Neuronal stem cell (in vitro differentiated cells): ENCODE measurements around the gene EME1.
"Not testable (repeated sequence)": the region's sequence is repeated elsewhere in the genome, so short reads cannot be mapped to it uniquely, and the experiment has no call there.

Source experiments
- DNase-seq: peaks from one replicate; pipeline ENCODE4 v3.0.0-alpha.2; 2013; ENCODE audit warnings: low spot score
- H2AFZ ChIP-seq: one replicate; pipeline ENCODE4 v1.6.1; 2013; ENCODE audit warnings: mild to moderate bottlenecking, low read length, inconsistent platforms
- H2AK5ac ChIP-seq: 2 replicates; pipeline ENCODE4 v1.6.1; 2013; ENCODE audit warnings: low read depth, mild to moderate bottlenecking, inconsistent platforms, low read length, moderate library complexity, mixed read lengths
- H2BK120ac ChIP-seq: 2 replicates; pipeline ENCODE4 v1.6.1; 2013; ENCODE audit warnings: low read depth, mild to moderate bottlenecking, inconsistent platforms, low read length, moderate library complexity, mixed read lengths
- H2BK12ac ChIP-seq: one replicate; pipeline ENCODE4 v1.6.1; 2013; ENCODE audit warnings: low read length, inconsistent platforms
- H2BK15ac ChIP-seq: 2 replicates; pipeline ENCODE4 v1.6.1; 2013; ENCODE audit warnings: mild to moderate bottlenecking, low read length, inconsistent platforms, mixed read lengths
- H2BK5ac ChIP-seq: one replicate; pipeline ENCODE4 v1.6.1; 2013; ENCODE audit warnings: inconsistent platforms, mild to moderate bottlenecking, low read length, moderate library complexity
- H3K14ac ChIP-seq: one replicate; pipeline ENCODE4 v1.6.1; 2013; ENCODE audit warnings: low read length, inconsistent platforms
- H3K18ac ChIP-seq: 2 replicates; pipeline ENCODE4 v1.6.1; 2013; ENCODE audit warnings: low read length, inconsistent platforms
- H3K23ac ChIP-seq: 2 replicates; pipeline ENCODE4 v1.6.1; 2013; ENCODE audit warnings: low read depth, mild to moderate bottlenecking, mixed read lengths, low read length, inconsistent platforms; ENCODE audit not compliant: poor library complexity
- H3K27ac ChIP-seq: replicated peaks from 3 replicates; pipeline ENCODE4 v1.5.1; 2013; ENCODE audit warnings: low read length, inconsistent platforms
- H3K27me3 ChIP-seq, 3 experiments: 2 replicates each; pipeline ENCODE4 v1.6.1; 2013; ENCODE audit warnings: low read length in 3 of 3, mild to moderate bottlenecking in 2 of 3, inconsistent platforms in 1 of 3, low read depth in 1 of 3, mixed read lengths in 1 of 3, moderate library complexity in 1 of 3; ENCODE audit not compliant: control insufficient read depth in 3 of 3, insufficient read depth in 3 of 3
- H3K36me3 ChIP-seq, 2 donors: replicated peaks in 1 of 2; 2 replicates each; pipeline ENCODE4 v1.6.1; 2013; ENCODE audit warnings: low read length in 2 of 2; ENCODE audit not compliant: control insufficient read depth in 2 of 2, insufficient read depth in 2 of 2
- H3K4ac ChIP-seq: 2 replicates; pipeline ENCODE4 v1.6.1; 2013; ENCODE audit warnings: inconsistent platforms, mild to moderate bottlenecking, low read length, moderate library complexity
- H3K4me1 ChIP-seq, 2 donors: 1 replicate in 1 of 2; 2 replicates in 1 of 2; pipeline ENCODE4 v1.6.1; 2013; ENCODE audit warnings: low read length in 2 of 2, low read depth in 1 of 2; ENCODE audit not compliant: control insufficient read depth in 2 of 2, insufficient read depth in 1 of 2
- H3K4me2 ChIP-seq: one replicate; pipeline ENCODE4 v1.6.1; 2013; ENCODE audit warnings: mild to moderate bottlenecking, low read length, inconsistent platforms; ENCODE audit not compliant: insufficient read depth, poor library complexity, severe bottlenecking
- H3K4me3 ChIP-seq, 2 donors: 2 replicates each; pipeline ENCODE4 v1.5.1; 2013; ENCODE audit warnings: low read length in 2 of 2, mild to moderate bottlenecking in 2 of 2, inconsistent platforms in 1 of 2, moderate library complexity in 1 of 2
- H3K79me1 ChIP-seq: one replicate; pipeline ENCODE4 v1.6.1; 2013; ENCODE audit warnings: low read depth, mild to moderate bottlenecking, inconsistent platforms, low read length, moderate library complexity
- H3K9ac ChIP-seq: one replicate; pipeline ENCODE4 v1.6.1; 2013; ENCODE audit warnings: mild to moderate bottlenecking, low read depth, low read length, inconsistent platforms; ENCODE audit not compliant: poor library complexity
- H3K9me3 ChIP-seq, 2 donors: replicated peaks in 1 of 2; 2 replicates each; pipeline versions ENCODE3 to v1.6.1; 2013; ENCODE audit warnings: low read length in 2 of 2, mild to moderate bottlenecking in 2 of 2, inconsistent platforms in 1 of 2, low read depth in 1 of 2, mixed read lengths in 1 of 2, moderate library complexity in 1 of 2; ENCODE audit not compliant: control insufficient read depth in 2 of 2, insufficient read depth in 1 of 2
- H4K8ac ChIP-seq: one replicate; pipeline ENCODE4 v1.6.1; 2013; ENCODE audit warnings: low read depth, mild to moderate bottlenecking, inconsistent platforms, low read length, moderate library complexity
- H4K91ac ChIP-seq: one replicate; pipeline ENCODE4 v1.6.1; 2013; ENCODE audit warnings: low read length, low read depth, mild to moderate bottlenecking, inconsistent platforms; ENCODE audit not compliant: poor library complexity
- WGBS, 2 donors: extraction: QIAGEN DNeasy Blood & Tissue Kit; methylation state at CpG; one replicate each; pipeline ENCODE4 v1.1.7; 2013; ENCODE audit warnings: missing lambda C conversion rate in 2 of 2, mixed read lengths in 1 of 2; ENCODE audit not compliant: insufficient read length in 2 of 2, insufficient replicate concordance in 1 of 2; ENCODE audit errors: extremely low coverage in 2 of 2; 5-methylcytosine and 5-hydroxymethylcytosine counted together

EME1 gene

DNA sequence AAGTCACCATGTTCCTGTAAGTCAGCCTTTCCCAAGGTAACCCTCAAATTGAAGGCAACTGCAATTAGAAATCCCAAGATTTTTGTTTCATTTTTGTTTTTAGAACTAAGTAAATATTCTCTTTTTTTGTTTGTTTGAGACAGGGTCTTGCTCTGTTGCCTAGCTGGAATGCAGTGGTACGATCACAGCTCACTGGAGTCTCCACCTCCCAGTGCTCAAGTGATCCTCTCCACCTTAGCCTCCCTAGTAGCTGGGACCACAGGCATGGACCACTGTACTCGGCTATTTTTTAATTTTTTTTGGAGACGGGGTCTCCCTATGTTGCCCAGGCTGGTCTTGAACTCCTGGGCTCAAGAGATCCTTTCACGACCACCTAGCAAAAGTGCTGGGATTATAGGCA is 34.9 kb downstream of the EME1 start:
- H2BK12ac ChIP-seq, result no peak overlapping the region
- no peak overlapping the region for H3K4me2 ChIP-seq
- no peak overlapping the region for H4K8ac ChIP-seq
- H3K4ac ChIP-seq, result no peak overlapping the region
- no peak overlapping the region for H2BK15ac ChIP-seq
- no peak overlapping the region for H3K27ac ChIP-seq
- H3K36me3 ChIP-seq, result no peaks in the 10 kb centered on the region
- no peak overlapping the region for H3K18ac ChIP-seq
- no peak overlapping the region for H2BK120ac ChIP-seq
- no peak for DNase-seq
- H3K9me3 ChIP-seq, result peaks cover 0 to 5% of the 10 kb centered on the region in 2 donors
- H3K4me1 ChIP-seq, result no peaks in the 10 kb centered on the region
- no peak overlapping the region for H3K9ac ChIP-seq
- H3K23ac ChIP-seq, result no peak overlapping the region
- H2AK5ac ChIP-seq, result no peak overlapping the region
- no CpG with 5 or more reads among the region's 4 CpGs for WGBS, 2 donors
- no peak overlapping the region for H3K4me3 ChIP-seq
- H2AFZ ChIP-seq, result no peak overlapping the region
- H3K79me1 ChIP-seq, result no peaks in the 10 kb centered on the region
- H3K27me3 ChIP-seq, result peaks cover 0 to 36% (median 0%) of the 10 kb centered on the region in 3 experiments
- H3K14ac ChIP-seq, result no peak overlapping the region
- no peak overlapping the region for H2BK5ac ChIP-seq
- no peak overlapping the region for H4K91ac ChIP-seq

DNA sequence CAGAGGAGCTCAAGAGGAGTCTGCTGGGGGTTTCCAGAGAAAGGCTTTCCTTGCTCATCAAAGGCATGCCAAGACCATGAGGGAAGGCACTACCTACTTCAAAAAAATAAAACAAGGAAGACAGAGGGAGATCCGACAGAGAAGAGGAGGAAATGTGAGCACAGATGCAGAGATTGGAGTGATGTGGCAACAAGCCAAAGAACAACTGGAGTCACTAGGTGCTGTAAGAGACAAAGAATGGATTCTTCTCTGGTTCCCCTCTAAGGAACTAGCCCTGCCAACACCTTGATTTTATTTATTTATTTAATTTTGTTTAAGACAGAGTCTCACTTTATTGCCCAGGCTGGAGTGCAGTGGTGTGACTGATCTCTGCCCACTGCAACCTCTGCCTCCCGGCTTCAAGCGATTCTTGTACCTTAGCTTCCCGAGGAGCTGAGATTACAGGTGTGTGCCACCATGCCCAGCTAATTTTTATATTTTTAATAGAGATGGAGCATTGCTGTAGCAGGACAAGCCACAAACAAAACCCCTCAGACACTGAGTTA is 39.2 kb downstream of the EME1 start:
- Histone ChIP-seq H3K14ac (no peak overlapping the region), H3K9ac (no peak overlapping the region), H2AFZ (no peak overlapping the region), H3K4me1 (no peaks in the 10 kb centered on the region), H3K27me3 (peaks cover 0 to 32% (median 0%) of the 10 kb centered on the region in 3 experiments), H3K4me2 (no peak overlapping the region), H2BK15ac (no peak overlapping the region), H3K36me3 (no peaks in the 10 kb centered on the region), H2BK5ac (no peak overlapping the region), H3K4ac (no peak overlapping the region), H2BK12ac (no peak overlapping the region), H3K79me1 (no peaks in the 10 kb centered on the region), H3K27ac (no peak overlapping the region), H2AK5ac (no peak overlapping the region), H3K18ac (no peak overlapping the region), H4K8ac (no peak overlapping the region), H4K91ac (no peak overlapping the region), H3K9me3 (peaks cover 0 to 5% of the 10 kb centered on the region in 2 donors), H2BK120ac (no peak overlapping the region), H3K4me3 (no peak overlapping the region), H3K23ac (no peak overlapping the region)
- WGBS, 2 donors, result no CpG with 5 or more reads among the region's 4 CpGs
- no peak for DNase-seq

DNA sequence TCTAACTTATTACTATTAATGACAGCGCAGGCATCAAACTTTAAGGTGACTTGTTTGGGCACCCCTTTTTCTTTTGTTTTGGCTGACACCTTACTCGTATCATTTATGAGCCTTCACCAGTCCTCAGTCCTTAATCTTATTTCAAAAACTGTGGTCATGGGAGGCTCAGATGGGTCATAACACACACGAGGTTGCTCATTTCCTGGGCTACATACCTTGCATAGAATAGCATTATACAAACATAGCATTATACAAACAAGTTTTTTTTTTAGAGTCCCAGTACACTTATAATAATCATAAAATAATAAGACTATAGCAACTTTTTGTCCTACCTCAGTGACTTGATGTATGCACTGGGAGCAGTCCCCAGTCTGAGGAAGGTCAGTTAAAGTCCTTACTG is 41.8 kb downstream of the EME1 start:
- Histone ChIP-seq H3K4me2 (no peak overlapping the region), H4K91ac (no peak overlapping the region), H3K23ac (no peak overlapping the region), H2BK12ac (no peak overlapping the region), H3K9me3 (peaks cover 0 to 5% of the 10 kb centered on the region in 2 donors), H3K18ac (no peak overlapping the region), H3K36me3 (no peaks in the 10 kb centered on the region), H2BK15ac (no peak overlapping the region), H4K8ac (no peak overlapping the region), H2BK5ac (no peak overlapping the region), H3K27ac (no peak overlapping the region), H3K14ac (no peak overlapping the region), H2BK120ac (no peak overlapping the region), H3K4me1 (no peaks in the 10 kb centered on the region), H3K79me1 (no peaks in the 10 kb centered on the region), H3K4ac (no peak overlapping the region), H2AFZ (no peak overlapping the region), H3K27me3 (peaks cover 0 to 27% (median 0%) of the 10 kb centered on the region in 3 experiments), H2AK5ac (no peak overlapping the region), H3K4me3 (no peak overlapping the region), H3K9ac (no peak overlapping the region)
- no CpG with 5 or more reads among the region's 3 CpGs for WGBS, 2 donors
- DNase-seq, result no peak

DNA sequence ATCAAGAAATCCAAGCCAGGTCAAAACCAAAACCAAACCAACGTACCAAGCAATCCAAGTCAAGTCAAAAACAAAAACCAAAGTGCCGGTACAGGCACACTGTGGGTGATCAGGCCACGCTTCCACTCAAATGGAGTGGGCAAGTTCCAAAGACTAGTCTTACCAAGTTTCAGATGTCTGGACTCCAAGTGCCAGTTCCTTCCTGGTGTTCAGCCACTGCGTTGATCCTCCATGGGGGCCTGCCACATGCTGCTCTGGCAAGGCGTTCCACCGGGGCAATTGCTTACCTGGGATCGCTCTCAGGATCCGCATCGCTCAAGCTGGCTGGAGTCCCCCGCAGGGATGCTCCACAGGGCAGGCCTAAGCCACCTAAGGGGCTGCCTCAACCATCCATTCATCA is 46.5 kb downstream of the EME1 start:
- H3K9ac ChIP-seq, H4K8ac ChIP-seq, H3K18ac ChIP-seq, H3K9me3 ChIP-seq, H2BK5ac ChIP-seq, H3K14ac ChIP-seq, H3K27ac ChIP-seq, H2AFZ ChIP-seq, DNase-seq, H3K4me3 ChIP-seq, H3K4me1 ChIP-seq, H4K91ac ChIP-seq, H2BK12ac ChIP-seq, H2BK120ac ChIP-seq, H3K4ac ChIP-seq, H3K4me2 ChIP-seq, H3K36me3 ChIP-seq, H2AK5ac ChIP-seq, H3K23ac ChIP-seq, H3K79me1 ChIP-seq, H2BK15ac ChIP-seq: not testable (repeated sequence)
- H3K27me3 ChIP-seq, result peaks cover 0 to 14% (median 0%) of the 10 kb centered on the region in 3 experiments
- no CpG with 5 or more reads among the region's 10 CpGs for WGBS, 2 donors
